Adipose tissue (tissue), 3 donors: ENCODE results near the gene RBM15B. TPM values are rescaled to one million over a fixed set of nuclear protein-coding genes. Genes with fewer than 3 reads are reported as not detected.

Experiments used
- H3K27ac ChIP-seq: one replicate; pipeline ENCODE4 v1.5.1; 2013; ENCODE audit warnings: low read depth, low read length
- WGBS, 3 donors: extraction: QIAGEN DNeasy Blood & Tissue Kit; methylation state at CpG; one replicate each; pipeline ENCODE4 v1.1.7; 2013; 5-methylcytosine and 5-hydroxymethylcytosine counted together
- polyA plus RNA-seq, 3 donors: library from polyadenylated mRNA; stranded (reverse); fragments of 200-250 nt; gene quantifications; one replicate each; pipeline ENCODE4 v1.2.3, GENCODE V29; 2013
- donor health status: healthy with polysubstance abuse.
- donor health status: Bipolar disorder and iron deficiency.
- donor health status: healthy.

RBM15B gene
- polyA plus RNA-seq, 3 donors: 10.8 to 16.5 (median 12.1) TPM

DNA sequence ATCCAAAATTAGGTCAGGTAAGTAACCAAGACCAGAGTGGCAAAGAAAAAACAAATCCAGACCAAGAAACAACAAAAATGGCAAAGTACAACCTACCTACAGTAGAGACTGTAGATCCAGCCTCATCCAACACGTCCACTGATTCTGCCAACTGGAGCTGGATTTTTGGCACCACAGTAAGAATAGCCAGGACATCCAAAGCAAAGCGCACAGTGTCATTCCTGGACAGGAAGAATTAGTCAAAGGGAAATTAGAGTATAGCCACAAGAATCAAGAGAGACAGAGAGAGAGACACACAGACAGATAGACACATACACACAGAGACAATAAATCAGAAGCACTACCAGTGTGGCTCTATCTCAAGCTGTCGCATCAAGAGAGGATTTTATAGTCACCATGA, 31.1 kb downstream of the RBM15B start:
- no peak overlapping the region for H3K27ac ChIP-seq
- WGBS, 3 donors: 92 to 97% (median 97%) methylated on average over 3 of the region's 3 CpGs

- WGBS, 3 donors: 81 to 92% (median 91%) methylated on average over 4 of the region's 4 CpGs
- H3K27ac ChIP-seq: no peak overlapping the region
These were observed 35.8 kb downstream of the RBM15B start for GRCh38 chr3:51426921-51427320.

DNA sequence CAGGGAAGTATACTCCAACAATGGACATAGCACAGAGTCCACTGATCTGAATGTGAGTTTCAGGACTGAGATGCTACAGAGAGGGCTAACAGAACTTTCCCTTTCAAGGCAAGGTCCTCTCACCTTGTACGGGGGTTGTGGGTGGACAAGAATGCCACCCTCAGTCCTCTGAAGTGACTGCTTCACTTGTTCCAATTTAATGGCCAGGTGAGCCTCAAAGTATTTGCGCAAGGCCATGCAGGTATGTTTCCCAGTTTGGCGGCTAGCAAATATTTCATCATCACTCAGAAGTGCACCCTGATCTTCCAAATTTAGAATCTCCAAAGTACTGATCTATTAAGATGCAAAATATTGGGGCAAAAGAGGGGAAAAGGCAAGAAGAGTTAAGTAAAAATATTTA, 38.1 kb downstream of the RBM15B start:
- no peak overlapping the region for H3K27ac ChIP-seq
- WGBS, 3 donors: 91 to 98% (median 94%) methylated on average over 3 of the region's 3 CpGs

DNA sequence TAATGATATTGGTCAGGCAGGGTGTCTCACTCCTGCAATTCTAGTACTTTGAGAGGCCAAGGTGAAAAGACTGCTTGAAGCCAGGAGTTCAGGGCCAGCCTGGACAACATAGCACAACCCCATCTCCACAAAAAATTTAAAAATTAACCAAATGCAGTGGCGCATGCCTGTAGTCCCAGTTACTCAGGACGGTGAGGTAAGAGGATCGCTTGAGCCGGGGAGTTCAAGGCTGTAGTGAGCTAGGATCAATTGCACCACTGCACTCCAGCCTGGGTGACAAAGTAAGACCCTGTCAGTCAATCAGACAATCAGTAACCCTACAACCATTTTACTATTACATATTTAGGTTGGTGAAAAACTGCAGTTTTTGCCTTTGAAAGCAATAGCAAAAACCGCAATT, 43.0 kb downstream of the RBM15B start:
- 87 to 97% (median 96%) methylated on average over 5 of the region's 5 CpGs for WGBS, 3 donors
- H3K27ac ChIP-seq: no peak overlapping the region

- no peak overlapping the region for H3K27ac ChIP-seq
These were observed 43.8 kb downstream of the RBM15B start for GRCh38 chr3:51434746-51435327.

DNA sequence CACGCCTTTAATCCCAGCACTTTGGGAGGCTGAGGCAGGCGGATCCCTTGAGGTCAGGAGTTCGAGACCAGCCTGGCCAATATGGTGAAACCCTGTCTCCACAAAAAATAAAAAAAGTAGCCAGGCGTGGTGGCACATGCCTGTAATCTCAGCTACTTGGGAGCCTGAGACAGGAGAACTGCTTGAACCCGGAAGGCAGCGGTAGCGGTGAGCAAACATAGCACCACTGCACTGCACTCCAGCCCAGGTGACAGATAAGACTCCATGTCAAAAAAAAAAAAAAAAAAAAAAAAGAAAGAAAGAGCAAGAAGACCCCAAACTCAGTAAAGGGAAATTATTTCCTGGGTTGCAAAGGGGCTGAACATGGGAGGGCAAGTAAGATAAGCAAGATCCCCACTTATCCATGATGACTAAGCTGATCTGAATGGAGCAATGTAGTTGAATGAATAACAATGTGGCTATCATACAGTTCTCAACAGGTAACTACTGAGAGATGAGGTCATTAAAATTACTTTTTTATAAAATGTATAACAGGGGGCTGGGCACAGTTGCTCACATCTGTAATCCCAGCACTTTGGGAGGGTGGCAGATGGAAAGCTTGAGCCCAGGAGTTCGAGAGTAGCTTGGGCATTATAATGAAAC, 46.0 kb downstream of the RBM15B start:
- WGBS, 3 donors: 81 to 96% (median 84%) methylated on average over 8 of the region's 8 CpGs
- H3K27ac ChIP-seq: no peak overlapping the region

DNA sequence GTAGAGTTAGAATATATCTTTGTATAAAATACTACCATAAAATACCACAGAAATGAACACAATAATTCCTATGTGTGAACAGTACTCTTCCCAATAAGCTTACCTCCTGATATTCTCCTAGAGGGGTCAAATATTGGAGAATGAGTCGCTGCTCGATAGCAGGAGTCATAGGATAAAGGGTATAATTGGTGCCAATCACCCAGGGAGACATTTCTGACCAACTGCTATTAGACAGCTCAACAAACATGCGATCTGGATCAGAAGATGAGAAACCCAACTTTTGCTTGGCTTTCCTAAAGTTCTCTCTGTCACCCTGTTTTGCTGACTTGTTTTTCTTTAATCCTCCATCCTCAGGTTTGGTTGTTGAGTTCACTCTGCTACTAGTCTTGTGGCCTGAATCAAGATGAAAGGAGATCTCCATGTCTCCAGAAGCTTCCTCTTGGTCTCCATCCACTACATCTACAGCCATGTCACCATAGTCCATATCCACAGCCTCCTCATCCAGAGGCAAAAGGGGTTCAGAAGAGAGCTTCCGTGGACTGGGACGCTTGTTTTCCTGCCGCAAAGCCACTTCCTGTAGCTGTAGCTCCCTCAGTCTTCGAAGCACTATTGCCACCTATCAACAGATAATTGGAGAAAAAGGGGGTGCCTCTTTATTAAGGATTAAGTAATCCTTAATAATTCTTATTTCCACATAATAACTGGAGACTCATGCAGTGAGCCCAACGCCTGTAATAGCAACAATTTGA, 50.4 kb downstream of the RBM15B start:
- 85 to 94% (median 92%) methylated on average over 8 of the region's 8 CpGs for WGBS, 3 donors

GRCh38 chr3:51445544-51446280, 54.6 kb downstream of the RBM15B start:
- WGBS, 3 donors: 88 to 96% (median 94%) methylated on average over 4 of the region's 4 CpGs
- no peak overlapping the region for H3K27ac ChIP-seq

More for the DNA sequence above, 50.4 kb downstream of the RBM15B start:
- no peak overlapping the region for H3K27ac ChIP-seq

Other genes with a start within 250 kb of the RBM15B start
- gene MANF, start 6.0 kb upstream of the RBM15B start, polyA plus RNA-seq: 10 to 100 TPM; 31.0 to 67.8 (median 42.0) TPM
- 10 to 100 TPM in 1 of 3 donors, 1 to 10 TPM in 2; 6.3 to 14.3 (median 9.4) TPM for gene DCAF1, start 108.7 kb downstream of the RBM15B start, polyA plus RNA-seq
- gene RAD54L2, start 147.4 kb downstream of the RBM15B start, polyA plus RNA-seq: 1 to 10 TPM; 2.2 to 6.6 (median 4.6) TPM